CD4-positive, CD25-positive, alpha-beta regulatory T cell (primary cell): Measurements from ENCODE around the gene MACROD2. TPM values are rescaled to one million over a fixed set of nuclear protein-coding genes. Genes with fewer than 3 reads are reported as not detected.
"Not testable (repeated sequence)": the region's sequence is repeated elsewhere in the genome, so short reads cannot be mapped to it uniquely, and the experiment has no call there.

Experiments
- ATAC-seq, 2 donors: fragments of 150-1000 bp; cut with Tn5 transposase; one replicate each; pipeline ENCODE4 v1.10.0; 2021; ENCODE audit warnings: low read depth in 2 of 2, moderate number of reproducible peaks in 2 of 2, moderate library complexity in 1 of 2
- DNase-seq, 3 donors: peaks; one replicate each; pipeline versions ENCODE4 v3.0.0 to v3.0.0-alpha.2; 2012 to 2022; ENCODE audit warnings: mixed read lengths in 1 of 3
- H3K27ac ChIP-seq: one replicate; pipeline ENCODE4 v1.7.0; 2013; ENCODE audit warnings: mild to moderate bottlenecking, low read length; ENCODE audit not compliant: insufficient read depth, poor library complexity, severe bottlenecking
- H3K27me3 ChIP-seq: one replicate; pipeline ENCODE4 v1.7.0; 2013; ENCODE audit warnings: low read length; ENCODE audit not compliant: control insufficient read depth, insufficient read depth
- H3K36me3 ChIP-seq: one replicate; pipeline ENCODE4 v1.7.0; 2013; ENCODE audit warnings: mild to moderate bottlenecking, low read length, moderate library complexity; ENCODE audit not compliant: control insufficient read depth, insufficient read depth
- H3K4me1 ChIP-seq: 2 replicates; pipeline ENCODE4 v1.7.0; 2013; ENCODE audit warnings: mild to moderate bottlenecking, low read length; ENCODE audit not compliant: insufficient read depth, control insufficient read depth, poor library complexity, severe bottlenecking
- H3K4me3 ChIP-seq: one replicate; pipeline ENCODE4 v1.7.0; 2013; ENCODE audit warnings: low read depth, mild to moderate bottlenecking, low read length, moderate library complexity
- H3K9me3 ChIP-seq, 2 experiments: 1 replicate in 1 of 2; 2 replicates in 1 of 2; pipeline ENCODE4 v1.7.0; 2013; ENCODE audit warnings: low read length in 2 of 2, mild to moderate bottlenecking in 1 of 2, moderate library complexity in 1 of 2; ENCODE audit not compliant: control insufficient read depth in 2 of 2
- H3K27ac Mint-ChIP-seq, 3 donors: one replicate each; pipeline ENCODE4 v1.8.0; 2020 to 2022; ENCODE audit warnings: mild to moderate bottlenecking in 3 of 3, mixed read lengths in 3 of 3, moderate library complexity in 2 of 3
- H3K27me3 Mint-ChIP-seq: one replicate; pipeline ENCODE4 v1.8.0; 2022; ENCODE audit warnings: mild to moderate bottlenecking, mixed read lengths
- H3K36me3 Mint-ChIP-seq: one replicate; pipeline ENCODE4 v1.8.0; 2020; ENCODE audit warnings: mixed read lengths
- H3K4me1 Mint-ChIP-seq, 4 donors: one replicate each; pipeline ENCODE4 v1.8.0; 2020 to 2022; ENCODE audit warnings: mixed read lengths in 4 of 4, mild to moderate bottlenecking in 1 of 4
- H3K4me3 Mint-ChIP-seq, 4 donors: one replicate each; pipeline ENCODE4 v1.8.0; 2020 to 2022; ENCODE audit warnings: mild to moderate bottlenecking in 4 of 4, mixed read lengths in 4 of 4, moderate library complexity in 3 of 4
- H3K9me3 Mint-ChIP-seq, 7 donors: one replicate each; pipeline ENCODE4 v1.8.0; 2020 to 2022; ENCODE audit warnings: mixed read lengths in 7 of 7, mild to moderate bottlenecking in 3 of 7, moderate library complexity in 2 of 7
- polyA plus RNA-seq, 4 donors: library from polyadenylated mRNA; unstranded; fragments of 300-500 nt; fragmentation: Illumina TruSeq; gene quantifications; one replicate each; pipeline ENCODE4 v1.2.3, GENCODE V29; 2021
- total RNA-seq: library from RNA; stranded (reverse); gene quantifications from one replicate; pipeline ENCODE4 v1.2.3, GENCODE V29; 2022

The MACROD2 gene
- total and polyA plus RNA-seq, 5 donors from 2014 or later: 1.4 TPM; not detected in 4

GRCh38 chr20:14966808-14967207, 971.5 kb downstream of the MACROD2 start:
- Mint-ChIP-seq H3K27me3 (no peaks in the 10 kb centered on the region), H3K4me1 (no peaks in the 10 kb centered on the region), H3K36me3 (no peaks in the 10 kb centered on the region)

GRCh38 chr20:14972256-14972655, 976.9 kb downstream of the MACROD2 start:
- no peak for ATAC-seq

More at GRCh38 chr20:14966808-14967207, 971.5 kb downstream of the MACROD2 start:
- Histone ChIP-seq H3K36me3 (no peaks in the 10 kb centered on the region), H3K4me3 (no peak overlapping the region), H3K9me3 (no peaks in the 10 kb centered on the region), H3K4me1 (no peaks in the 10 kb centered on the region), H3K27me3 (no peaks in the 10 kb centered on the region), H3K27ac (no peak overlapping the region)
- H3K27ac Mint-ChIP-seq: no peak overlapping the region
- DNase-seq: no peak
- H3K4me3 Mint-ChIP-seq: no peak overlapping the region
- no peak for ATAC-seq
- peaks cover 3 to 17% (median 7%) of the 10 kb centered on the region in 7 donors for H3K9me3 Mint-ChIP-seq

GRCh38 chr20:14972690-14973089, 977.4 kb downstream of the MACROD2 start:
- no peaks in the 10 kb centered on the region for H3K36me3 ChIP-seq
- no peaks in the 10 kb centered on the region for H3K27me3 ChIP-seq
- no peak overlapping the region for H3K4me3 ChIP-seq
- no peaks in the 10 kb centered on the region for H3K36me3 Mint-ChIP-seq
- H3K27me3 Mint-ChIP-seq: no peaks in the 10 kb centered on the region
- H3K4me1 ChIP-seq: no peaks in the 10 kb centered on the region
- no peak overlapping the region for H3K27ac Mint-ChIP-seq
- H3K9me3 Mint-ChIP-seq: peaks cover 3 to 28% (median 10%) of the 10 kb centered on the region in 7 donors
- no peak overlapping the region for H3K4me3 Mint-ChIP-seq
- no peaks in the 10 kb centered on the region for H3K9me3 ChIP-seq
- H3K27ac ChIP-seq: no peak overlapping the region
- ATAC-seq: no peak
- no peak for DNase-seq
- H3K4me1 Mint-ChIP-seq: no peaks in the 10 kb centered on the region

More at GRCh38 chr20:14972256-14972655, 976.9 kb downstream of the MACROD2 start:
- no peaks in the 10 kb centered on the region for H3K4me1 ChIP-seq
- no peak for DNase-seq
- no peak overlapping the region for H3K27ac Mint-ChIP-seq
- peaks cover 1 to 24% (median 10%) of the 10 kb centered on the region in 7 donors for H3K9me3 Mint-ChIP-seq
- no peak overlapping the region for H3K4me3 ChIP-seq
- H3K4me1 Mint-ChIP-seq: no peaks in the 10 kb centered on the region
- H3K36me3 Mint-ChIP-seq: no peaks in the 10 kb centered on the region
- no peaks in the 10 kb centered on the region for H3K27me3 Mint-ChIP-seq
- no peaks in the 10 kb centered on the region for H3K36me3 ChIP-seq
- no peak overlapping the region for H3K27ac ChIP-seq
- H3K4me3 Mint-ChIP-seq: no peak overlapping the region
- H3K27me3 ChIP-seq: no peaks in the 10 kb centered on the region
- H3K9me3 ChIP-seq: no peaks in the 10 kb centered on the region

GRCh38 chr20:14979453-14979986, 984.2 kb downstream of the MACROD2 start:
- Histone ChIP-seq H3K27me3 (no peaks in the 10 kb centered on the region), H3K27ac (no peak overlapping the region), H3K4me3 (no peak overlapping the region), H3K36me3 (no peaks in the 10 kb centered on the region), H3K9me3 (peaks cover 0 to 5% of the 10 kb centered on the region in 2 experiments), H3K4me1 (no peaks in the 10 kb centered on the region)
- H3K27ac Mint-ChIP-seq: no peak overlapping the region
- no peak for DNase-seq
- H3K4me1 Mint-ChIP-seq: no peaks in the 10 kb centered on the region
- no peaks in the 10 kb centered on the region for H3K36me3 Mint-ChIP-seq
- no peak overlapping the region for H3K4me3 Mint-ChIP-seq
- H3K9me3 Mint-ChIP-seq: peaks cover 8 to 38% (median 14%) of the 10 kb centered on the region in 7 donors
- ATAC-seq: no peak
- H3K27me3 Mint-ChIP-seq: no peaks in the 10 kb centered on the region

GRCh38 chr20:14981486-14981885, 986.2 kb downstream of the MACROD2 start:
- H3K9me3 ChIP-seq, H3K27ac ChIP-seq, H3K27me3 Mint-ChIP-seq, H3K4me1 ChIP-seq, H3K4me1 Mint-ChIP-seq, H3K4me3 ChIP-seq, ATAC-seq, H3K36me3 ChIP-seq, H3K4me3 Mint-ChIP-seq, H3K36me3 Mint-ChIP-seq, H3K27me3 ChIP-seq, H3K27ac Mint-ChIP-seq, DNase-seq: not testable (repeated sequence)
- peaks cover 8 to 20% (median 13%) of the 10 kb centered on the region in 7 donors for H3K9me3 Mint-ChIP-seq

GRCh38 chr20:14982324-14982723, 987.0 kb downstream of the MACROD2 start:
- not testable (repeated sequence) for H3K9me3 ChIP-seq, H3K27ac Mint-ChIP-seq, ATAC-seq, H3K4me3 ChIP-seq, H3K4me1 ChIP-seq, H3K36me3 Mint-ChIP-seq, H3K4me3 Mint-ChIP-seq, H3K27me3 Mint-ChIP-seq, H3K4me1 Mint-ChIP-seq, H3K27ac ChIP-seq, H3K27me3 ChIP-seq, DNase-seq, H3K36me3 ChIP-seq
- H3K9me3 Mint-ChIP-seq: peaks cover 10 to 20% (median 12%) of the 10 kb centered on the region in 7 donors

- DNase-seq (no peak), ATAC-seq (no peak)
- no peaks in the 10 kb centered on the region for H3K36me3 ChIP-seq
- H3K4me3 ChIP-seq: no peak overlapping the region
- H3K9me3 ChIP-seq: peaks cover 0 to 5% of the 10 kb centered on the region in 2 experiments
- Mint-ChIP-seq H3K9me3 (peaks cover 6 to 19% (median 13%) of the 10 kb centered on the region in 7 donors), H3K27ac (no peak overlapping the region), H3K27me3 (no peaks in the 10 kb centered on the region), H3K36me3 (no peaks in the 10 kb centered on the region), H3K4me3 (no peak overlapping the region), H3K4me1 (no peaks in the 10 kb centered on the region)
- H3K27ac ChIP-seq: no peak overlapping the region
- no peaks in the 10 kb centered on the region for H3K4me1 ChIP-seq
- no peaks in the 10 kb centered on the region for H3K27me3 ChIP-seq
Observed at GRCh38 chr20:14984305-14984704, 989.0 kb downstream of the MACROD2 start.
